ENCODE measurements around the gene PTK6.

The PTK6 gene

DNA sequence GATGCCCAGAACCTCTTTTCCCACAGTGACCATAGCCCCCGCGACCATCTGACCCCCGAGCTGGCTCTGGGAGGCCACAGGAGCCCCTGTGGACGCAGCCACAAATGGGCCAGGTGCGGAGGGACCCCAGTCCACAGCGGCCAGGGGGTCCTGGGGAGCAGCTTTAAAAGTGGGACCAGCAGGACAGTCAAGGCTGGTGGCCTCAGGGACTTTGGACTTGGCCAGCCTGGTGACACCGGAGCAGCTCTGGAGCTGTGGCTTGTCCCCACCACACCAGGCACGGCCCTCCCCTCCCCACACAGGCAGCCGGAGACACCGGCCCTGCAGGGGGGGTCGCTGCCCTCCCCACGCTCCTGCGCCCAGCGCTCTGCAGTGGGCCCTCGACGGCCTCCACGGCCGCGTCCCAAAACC, 20.3 kb upstream of the PTK6 start:
- DNase-seq (ENCODE audit: low read depth, low spot score): no peak

DNA sequence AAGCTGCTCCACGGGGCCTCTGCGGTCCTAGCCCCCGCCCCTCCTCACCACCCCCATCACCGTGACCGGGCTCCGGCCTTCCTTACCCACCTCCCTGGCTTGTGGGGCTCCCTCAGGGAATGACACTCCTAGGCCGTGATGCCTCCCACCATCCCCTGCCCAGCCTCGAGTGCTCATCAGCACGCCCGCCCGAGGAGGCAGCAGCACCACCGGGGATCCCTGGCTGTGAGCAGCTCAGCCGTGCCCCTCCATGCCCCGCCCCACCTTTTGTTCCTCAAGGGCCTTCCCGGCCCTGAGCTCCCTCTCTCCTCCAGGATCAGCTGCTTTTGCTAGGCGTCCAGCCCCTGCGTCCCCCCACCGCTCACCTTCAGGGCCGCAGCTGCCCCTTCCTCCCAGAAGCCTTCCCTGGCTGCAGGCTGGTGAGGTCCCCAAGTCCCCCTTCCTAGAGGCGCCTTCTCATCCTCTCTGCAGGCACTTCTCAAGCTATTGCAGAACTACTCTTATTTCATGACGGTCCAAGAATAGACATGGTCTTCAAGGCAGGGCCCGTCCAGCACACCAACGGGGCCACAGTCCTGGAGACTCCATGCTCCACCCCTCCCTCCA, 19.8 kb upstream of the PTK6 start:
- DNase-seq (ENCODE audit: low read depth, low spot score): no peak

DNA sequence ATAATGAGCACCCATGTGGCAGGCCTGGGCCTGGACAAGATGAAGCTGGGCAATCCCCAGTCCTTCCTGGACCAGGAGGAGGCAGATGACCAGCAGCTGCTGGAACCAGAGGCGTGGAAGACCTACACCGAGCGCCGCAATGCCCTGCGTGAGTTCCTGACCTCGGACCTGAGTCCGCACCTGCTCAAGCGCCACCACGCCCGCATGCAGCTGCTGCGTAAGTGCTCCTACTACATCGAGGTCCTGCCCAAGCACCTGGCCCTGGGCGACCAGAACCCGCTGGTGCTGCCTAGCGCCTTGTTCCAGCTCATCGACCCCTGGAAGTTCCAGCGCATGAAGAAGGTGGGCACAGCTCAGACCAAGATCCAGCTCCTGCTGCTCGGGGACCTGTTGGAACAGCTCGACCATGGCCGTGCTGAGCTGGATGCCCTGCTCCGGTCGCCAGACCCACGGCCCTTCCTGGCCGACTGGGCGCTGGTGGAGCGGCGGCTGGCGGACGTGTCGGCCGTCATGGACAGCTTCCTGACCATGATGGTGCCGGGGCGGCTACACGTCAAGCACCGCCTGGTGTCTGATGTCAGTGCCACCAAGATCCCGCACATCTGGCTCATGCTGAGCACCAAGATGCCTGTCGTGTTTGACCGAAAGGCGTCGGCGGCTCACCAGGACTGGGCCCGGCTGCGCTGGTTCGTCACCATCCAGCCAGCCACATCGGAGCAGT, 18.6 kb upstream of the PTK6 start:
- no peak for DNase-seq (ENCODE audit: low read depth, low spot score)

DNA sequence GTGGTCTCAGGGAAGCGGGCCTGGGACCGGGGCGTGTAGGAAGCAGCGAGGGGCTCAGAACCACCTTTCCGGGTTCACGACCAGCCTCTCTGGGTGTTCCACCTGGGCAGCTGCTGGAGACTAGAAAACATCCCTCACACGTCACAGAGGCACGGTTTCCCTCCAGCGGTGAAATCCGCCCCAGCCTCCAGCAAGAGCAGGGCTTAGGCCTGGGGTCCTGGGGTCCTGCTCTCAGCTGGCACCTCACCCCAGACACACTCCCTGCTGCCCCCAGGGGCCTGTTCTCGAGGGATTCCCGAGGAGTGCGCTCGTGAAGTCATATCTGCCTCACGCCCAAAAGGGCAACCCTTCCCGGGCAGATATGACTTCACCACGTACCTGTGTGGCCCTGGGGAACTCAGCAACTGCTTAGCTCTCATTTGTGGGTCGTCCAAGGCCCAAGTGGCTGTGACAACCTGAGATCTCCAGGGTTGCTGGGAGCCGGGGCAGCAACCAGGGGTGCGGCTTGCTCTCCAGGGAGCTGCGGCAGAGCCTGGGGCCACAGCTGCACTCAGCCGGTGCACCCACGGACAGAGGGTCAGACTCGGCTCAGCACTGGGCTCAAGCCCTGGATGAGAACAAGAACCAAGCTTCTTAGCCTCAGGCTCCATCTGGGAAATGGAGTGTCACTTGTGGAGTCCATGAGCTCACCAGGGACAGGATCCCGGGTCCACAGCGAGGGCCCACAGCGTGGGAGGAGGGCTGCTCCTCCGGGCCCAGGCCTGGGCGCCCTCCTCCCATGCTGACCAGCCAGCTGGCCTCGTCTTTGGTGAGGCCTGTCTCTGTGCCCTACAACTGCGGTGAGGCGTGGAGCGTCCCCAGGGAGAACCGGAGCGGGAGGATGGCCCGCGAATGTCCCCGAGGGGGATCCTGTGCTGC, 17.4 kb upstream of the PTK6 start:
- DNase-seq (ENCODE audit: low read depth, low spot score): no peak

DNA sequence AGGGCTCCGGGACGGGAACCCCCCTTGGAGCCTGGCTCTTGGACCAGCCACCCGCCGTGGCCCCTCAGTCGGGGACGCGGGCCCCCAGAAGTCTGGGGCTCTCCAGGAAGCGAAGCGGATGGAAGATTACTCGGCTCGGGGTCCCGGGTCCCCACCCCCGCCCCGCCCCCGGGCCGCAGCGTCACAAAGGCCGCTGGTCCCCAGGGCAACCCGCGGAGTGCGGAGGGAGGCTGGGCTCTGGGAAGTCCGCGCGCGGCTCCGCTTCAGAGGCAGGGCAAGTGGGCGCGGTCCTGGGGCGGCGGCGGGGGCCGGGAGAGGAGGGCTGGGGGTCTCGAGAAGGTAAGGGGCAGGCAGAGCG, 16.7 kb upstream of the PTK6 start, which contains the start of gene FNDC11:
Gene FNDC11 (plus strand): TSS at position 227 of the 358 bp plus-strand sequence. CDS start 1,505 bp downstream, outside the sequence.
- DNase-seq (ENCODE audit: low read depth, low spot score): no peak

DNA sequence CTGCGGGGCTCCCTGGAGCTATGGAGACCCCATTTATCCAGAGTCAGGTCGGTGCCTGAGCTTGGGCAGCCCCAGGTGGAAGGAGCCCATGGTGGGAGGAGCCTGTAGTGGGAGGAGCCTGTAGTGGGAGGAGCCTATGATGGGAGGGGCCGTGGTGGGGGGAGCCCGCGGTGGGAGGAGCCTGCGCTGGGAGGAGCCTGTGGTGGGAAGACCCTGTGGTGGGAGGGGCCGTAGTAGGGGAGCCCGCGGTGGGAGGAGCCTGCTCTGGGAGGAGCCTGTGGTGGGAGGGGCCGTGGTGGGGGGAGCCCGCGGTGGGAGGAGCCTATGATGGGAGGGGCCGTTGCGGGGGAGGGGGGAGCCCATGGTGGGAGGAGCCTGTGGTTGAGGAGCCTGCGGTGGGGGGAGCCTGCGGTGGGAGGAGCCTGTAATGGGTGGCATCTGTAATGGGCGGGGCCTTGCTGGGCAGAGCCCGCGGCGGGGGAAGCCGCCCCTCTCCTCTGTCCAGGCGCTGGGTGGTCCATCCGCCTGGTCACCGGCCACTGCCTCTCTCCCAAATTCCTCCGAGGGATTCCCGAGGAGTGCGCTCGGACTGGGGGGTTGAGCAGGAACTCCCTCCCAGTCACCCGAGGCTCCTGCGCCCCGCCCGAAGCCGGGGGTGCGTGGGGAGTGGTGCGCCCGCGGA, 16.2 kb upstream of the PTK6 start:
- DNase-seq (ENCODE audit: low read depth, low spot score): no peak

DNA sequence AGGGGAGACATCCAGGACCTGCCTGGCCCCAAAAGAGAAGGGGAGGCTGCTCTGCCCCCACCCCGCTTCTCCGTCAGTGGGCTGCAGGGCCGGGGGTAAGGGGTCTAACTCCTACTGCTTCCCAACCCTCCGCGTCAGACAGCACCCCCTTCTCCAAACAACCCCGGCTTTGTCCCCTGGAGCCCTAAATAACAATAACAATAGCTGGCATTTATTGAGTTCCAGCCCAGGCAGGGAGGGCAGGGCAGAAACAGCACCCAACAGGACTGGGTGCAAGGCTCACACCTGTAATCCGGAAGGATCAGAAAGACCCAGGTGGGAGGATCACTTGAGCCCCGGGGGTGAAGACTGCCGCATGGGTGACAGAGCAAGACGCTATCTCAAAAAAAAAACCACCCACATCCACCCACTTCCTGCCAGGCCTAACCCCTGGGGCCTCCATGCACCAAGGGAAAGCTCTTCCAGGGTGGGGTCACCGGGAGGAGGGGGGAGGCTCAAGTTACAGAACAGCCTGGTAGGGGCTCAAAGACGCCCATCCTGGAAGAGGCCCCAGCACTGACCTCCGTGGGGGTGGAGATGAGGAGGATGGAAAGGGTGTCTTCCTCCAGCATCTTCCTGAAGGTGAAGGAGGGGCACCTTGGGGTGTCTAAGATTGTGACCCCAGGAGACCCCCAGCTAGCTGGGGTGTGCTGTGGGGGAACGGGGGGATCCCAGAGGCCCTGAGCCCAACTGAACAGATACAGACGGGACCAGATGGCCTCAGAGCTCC, 15.5 kb upstream of the PTK6 start:
- DNase-seq (ENCODE audit: low read depth, low spot score): no peak

DNA sequence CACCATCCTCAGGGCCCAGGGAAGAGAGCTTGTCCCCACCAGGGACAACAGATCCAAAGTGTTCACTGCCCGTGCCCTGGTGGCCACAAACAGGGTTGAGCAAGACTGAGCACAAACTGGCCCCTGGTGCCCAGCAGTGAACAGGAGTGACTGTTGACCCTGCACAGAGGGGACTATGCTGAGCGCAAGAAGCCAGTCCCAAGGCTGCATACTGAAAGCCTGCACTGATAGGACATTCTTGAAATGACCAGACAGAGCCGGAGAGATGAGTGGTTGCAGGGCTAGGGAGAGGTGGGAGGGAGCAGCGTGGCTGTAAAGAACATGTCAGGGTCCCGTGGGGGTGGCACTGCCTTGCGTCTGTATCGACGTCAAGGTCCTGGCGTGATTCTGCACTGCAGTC, 13.9 kb upstream of the PTK6 start:
- no peak for DNase-seq (ENCODE audit: low read depth, low spot score)

DNA sequence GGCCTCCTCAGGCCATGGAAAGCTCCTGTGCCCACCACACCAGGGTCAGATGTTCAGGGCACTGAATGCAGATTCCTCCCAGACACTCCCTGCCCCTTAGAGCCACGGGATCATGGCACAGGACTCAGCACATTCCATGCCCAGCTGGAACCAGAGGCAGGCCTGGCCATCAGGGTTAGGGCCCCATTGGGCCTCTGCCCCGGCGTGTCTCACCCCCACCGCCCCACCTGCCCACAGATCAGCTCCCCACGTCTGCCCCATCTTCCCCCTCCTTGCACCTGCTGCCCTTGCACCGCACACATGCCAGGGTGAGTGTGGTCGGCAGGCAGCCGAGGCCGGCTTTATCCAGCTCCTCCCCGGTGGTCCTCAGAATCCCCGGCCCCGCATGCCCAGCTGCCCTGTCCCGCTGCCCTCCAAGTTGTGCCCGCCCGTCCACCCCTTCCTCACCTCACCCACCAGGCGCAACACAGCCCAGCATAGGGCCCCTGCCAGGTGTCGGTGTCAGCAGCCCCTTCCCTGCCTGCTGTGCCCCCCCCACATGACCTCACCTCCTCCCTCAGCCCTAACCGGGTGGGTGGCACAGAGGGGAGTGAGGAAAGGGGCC, 12.6 kb upstream of the PTK6 start:
- DNase-seq (ENCODE audit: low read depth, low spot score): no peak

DNA sequence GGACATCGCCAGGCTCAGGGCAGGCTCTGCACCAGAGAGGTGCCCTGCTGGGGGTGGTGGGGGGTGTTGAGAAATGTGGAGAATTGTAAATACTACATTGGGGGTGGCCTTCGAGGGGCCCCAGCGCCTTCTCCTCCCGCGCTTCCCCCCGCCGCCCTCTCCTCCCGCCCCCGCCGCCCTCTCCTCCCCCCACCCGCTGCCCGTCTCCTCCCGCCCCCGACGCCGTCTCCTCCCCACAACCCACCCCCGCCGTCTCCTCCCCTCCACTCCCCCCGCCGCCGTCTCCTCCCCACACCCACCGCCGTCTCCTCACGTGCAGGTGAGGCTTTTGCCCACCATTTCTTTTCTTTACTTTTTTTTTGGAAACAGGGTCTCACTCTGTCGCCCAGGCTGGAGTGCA, 11.8 kb upstream of the PTK6 start:
- DNase-seq (ENCODE audit: low read depth, low spot score): no peak

DNA sequence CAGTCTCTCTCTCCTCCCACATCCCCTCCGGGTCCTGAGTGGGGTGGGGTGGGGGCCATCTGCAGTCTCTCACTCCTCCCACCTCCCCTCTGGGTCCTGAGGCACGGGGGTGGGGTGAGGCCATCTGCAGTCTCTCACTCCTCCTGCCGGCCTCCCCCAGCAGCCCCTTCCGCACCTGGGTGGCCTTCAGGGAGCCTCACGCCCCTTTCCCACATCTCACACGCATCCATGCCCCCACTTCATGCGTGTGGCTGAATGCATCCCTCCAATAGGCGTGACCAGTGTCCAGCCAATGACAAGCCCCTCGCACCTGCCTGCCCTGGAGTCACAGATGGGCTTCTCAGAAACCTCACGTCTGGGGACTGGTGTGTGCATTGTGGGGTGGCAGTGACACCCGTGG, 11.4 kb upstream of the PTK6 start:
- DNase-seq (ENCODE audit: low read depth, low spot score): no peak

DNA sequence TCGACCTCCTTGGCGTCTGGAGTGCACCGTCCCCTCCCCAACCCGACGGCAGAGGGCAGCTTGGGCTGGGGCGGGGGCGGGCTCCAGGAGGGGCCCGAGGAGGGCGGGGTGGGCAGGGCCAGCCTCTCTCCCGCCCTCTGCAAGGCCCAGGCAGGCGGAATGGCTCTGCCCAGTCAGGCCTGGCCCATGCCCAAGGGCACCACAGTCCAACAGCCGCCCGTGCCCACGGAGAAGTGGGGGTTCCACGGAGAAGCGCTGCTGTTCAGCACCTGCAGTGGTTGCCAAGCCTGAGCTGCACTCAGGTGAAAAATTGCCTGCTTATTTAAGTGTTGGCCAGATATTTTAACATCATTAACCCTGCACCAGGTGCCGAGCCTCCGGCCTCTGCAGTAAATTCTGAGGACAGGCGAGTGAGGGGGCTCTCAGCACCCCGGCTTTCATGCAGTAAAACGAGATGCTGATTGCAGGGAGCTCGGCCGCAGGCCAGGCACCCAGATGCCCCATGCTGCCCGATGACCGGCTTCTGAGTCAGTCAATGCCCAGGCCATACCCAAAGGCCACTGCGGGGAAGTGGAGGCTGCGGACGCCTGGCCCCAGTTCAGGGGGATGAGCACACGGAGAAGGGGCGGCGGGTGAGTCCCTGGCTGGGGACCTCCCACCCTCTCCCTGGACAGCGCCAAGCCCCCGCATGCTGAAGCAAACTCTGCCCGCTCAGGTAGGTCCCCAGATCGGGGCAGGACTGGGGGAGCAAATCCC, 10.7 kb upstream of the PTK6 start, which contains the start of gene SRMS:
Gene SRMS (minus strand): TSS at position 25 of the 756 bp plus-strand sequence. CDS start 286 bp downstream, outside the sequence.
- DNase-seq (ENCODE audit: low read depth, low spot score): no peak

DNA sequence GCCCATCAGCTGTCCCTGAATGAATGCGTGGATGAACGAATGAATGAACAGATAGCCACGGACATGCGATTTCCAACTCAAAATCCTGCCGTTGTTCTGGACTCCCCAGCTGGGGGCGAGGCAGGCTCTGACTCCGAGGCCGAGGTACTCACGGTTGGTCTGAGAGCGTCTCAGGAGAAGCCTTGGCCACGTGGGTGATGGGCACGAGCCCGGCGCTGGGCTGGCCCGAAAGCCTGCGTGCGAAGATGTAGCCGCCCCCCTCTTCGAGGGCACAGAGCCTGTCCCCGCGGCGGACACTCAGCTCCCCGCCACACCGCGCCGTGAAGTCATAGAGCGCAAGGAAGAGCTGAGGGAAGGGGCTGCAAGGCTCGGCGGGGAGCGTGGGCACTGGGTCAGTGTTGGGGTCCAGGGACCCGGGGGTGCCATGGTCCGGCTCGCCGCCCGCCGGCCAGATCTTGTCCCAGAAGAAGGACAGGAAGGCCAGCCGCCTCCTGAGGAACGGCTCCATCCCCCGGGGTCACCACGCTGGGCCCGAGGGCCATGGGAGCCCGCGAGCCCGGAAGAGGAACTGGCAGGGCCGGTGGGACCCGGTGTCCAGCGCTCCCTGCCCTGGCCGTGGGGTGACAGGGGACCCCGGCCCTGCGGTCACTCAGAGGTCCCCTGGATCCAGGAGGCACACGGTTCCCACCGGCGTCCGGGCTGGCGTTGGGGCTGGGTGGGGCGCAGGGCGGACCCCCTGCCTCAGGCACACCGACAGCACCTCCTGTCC, 10.0 kb upstream of the PTK6 start:
- no peak for DNase-seq (ENCODE audit: low read depth, low spot score)

DNA sequence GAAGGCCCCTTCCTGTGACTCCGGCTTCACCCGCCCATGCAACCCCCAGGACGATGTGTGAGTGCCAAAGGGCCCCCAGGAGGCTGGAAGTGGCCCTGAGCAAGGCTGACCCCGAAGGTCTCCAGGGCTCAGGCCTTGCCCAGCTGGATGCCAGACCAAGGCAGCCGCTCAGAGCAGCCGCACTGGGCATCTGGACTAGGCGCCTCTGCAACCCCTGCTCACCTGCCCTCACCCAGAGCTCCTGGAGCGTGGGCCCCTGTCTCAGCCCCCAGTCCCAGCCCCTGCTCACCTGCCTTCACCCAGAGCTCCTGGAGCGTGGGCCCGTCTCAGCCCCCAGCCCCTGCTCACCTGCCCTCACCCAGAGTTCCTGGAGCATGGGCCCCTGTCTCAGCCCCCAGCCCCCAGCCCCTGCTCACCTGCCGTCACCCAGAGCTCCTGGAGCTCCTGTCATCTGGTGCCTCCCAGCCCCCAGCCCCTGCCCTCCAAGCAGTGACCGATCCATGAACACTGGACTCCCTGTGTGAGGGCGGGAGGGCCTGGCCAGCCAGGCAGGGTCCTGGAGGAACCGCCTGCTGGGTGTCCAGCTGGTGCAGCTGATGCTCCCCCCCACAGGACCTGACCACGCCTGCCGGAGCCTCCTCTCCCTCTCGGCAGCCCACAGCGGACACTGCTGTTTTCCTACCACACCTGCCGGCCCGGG, 9.2 kb upstream of the PTK6 start:
- no peak for DNase-seq (ENCODE audit: low read depth, low spot score)

DNA sequence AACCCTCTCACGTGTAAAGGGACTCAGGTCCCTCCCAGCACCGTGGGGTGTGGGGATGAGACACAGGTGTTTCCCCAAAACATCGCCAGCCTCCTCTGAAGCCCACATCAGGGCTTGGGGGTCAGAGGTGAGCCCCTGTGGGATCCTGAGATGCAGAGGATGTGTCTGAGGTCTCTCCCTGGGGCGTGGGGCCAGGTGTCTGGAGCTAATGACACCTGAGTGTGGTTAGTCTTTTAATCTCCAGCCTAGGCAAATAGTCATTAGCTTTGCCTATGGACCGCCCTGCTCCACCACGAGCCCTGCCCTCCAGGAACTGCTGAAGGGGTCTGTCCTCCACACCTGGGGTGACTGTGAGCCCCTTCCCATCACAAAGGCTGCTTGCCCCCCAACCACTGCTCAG, 8.6 kb upstream of the PTK6 start:
- no peak for DNase-seq (ENCODE audit: low read depth, low spot score)

DNA sequence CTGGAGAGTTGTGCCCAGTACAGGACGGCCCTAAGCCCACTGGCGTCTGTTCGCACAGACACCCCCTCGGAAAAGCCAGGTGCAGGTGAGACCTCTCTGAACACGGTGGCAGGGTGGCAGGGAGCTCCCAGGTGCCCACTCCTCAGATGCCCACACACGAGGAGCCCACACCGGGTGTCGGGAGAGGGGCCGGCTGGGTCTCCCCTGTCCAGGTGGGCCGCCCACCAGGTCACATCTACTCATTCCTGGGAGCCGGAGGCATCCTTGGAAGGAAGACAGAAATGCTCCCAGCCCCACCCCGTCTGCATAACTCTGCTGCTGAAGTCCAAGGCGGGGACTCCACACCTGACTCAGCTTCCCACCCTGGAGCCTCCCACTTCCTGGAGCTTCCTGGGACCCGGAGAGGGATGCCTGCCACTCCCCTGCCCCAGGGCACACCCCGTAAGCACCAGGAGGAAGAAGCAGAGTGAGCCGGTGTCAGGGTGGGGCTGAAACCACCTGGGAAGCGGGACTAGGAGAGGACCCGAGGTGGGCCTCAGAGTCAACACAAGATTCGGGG, 7.9 kb upstream of the PTK6 start:
- no peak for DNase-seq (ENCODE audit: low read depth, low spot score)

DNA sequence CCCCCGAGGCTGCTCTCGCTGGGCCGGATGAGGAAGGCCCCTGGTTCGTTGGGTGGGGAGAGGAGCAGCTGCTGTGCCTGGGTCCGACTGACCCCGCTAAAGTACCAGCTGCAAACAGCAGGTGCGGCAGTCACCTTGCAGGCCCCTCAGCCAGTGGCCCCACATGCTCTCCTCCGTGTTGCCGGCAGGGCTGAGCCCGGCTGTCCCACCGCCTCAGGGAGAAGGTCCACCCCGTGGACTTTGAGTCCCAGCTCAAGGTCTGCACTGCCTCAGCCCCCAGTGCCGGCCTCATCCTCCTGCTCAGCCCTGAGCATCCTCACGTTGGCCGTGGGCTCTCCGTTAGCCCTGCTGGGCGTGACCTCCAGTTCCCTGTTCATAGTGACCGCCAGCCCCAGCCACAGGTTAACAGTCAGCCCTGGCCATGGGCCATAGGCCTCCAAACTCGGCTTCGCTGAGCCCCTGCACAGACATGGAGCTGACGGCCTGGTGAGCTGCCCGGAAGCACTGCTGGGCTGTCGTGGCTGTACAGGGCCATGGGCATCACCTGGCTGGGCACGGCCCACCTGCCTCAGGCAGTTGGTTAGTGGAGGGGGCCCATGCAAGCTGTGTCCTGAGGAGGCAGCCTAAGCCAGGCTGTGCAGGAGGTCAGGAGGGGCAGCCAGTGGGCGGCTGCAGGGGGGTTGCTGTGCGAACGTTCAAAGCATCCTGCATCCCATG, 7.2 kb upstream of the PTK6 start:
- no peak for DNase-seq (ENCODE audit: low read depth, low spot score)

DNA sequence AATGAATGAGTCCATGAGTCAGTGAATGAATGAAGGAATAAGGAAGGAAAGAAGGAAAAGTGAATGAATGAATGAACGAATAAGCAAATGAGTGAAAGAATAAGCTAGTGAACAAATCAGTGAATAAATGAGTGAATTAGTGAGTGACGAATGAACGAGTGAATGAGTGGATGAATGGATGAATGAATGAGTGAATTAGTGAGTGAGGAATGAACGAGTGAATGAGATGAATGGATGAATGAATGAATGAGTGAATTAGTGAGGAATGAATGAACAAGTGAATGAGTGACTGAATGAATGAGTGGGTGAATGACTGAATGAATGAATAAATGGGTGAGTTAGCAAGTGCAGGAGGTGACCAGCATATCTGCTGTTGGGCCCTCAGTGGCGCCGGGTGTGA, 6.6 kb upstream of the PTK6 start:
- DNase-seq (ENCODE audit: low read depth, low spot score): no peak
